Stimulated activated CD8-positive, alpha-beta memory T cell treated with anti-CD3 and anti-CD28 coated beads, Interleukin-2, amount 100 ng/mL, for 1 hour (primary cell): Measurements from ENCODE around the gene NF1.
"Not testable (repeated sequence)": the region's sequence is repeated elsewhere in the genome, so short reads cannot be mapped to it uniquely, and the experiment has no call there.

Experiments
- DNase-seq, 2 donors: peaks; one replicate each; pipeline ENCODE4 v3.0.0-alpha.2; 2020; ENCODE audit warnings: low read depth in 2 of 2

Gene NF1

DNA sequence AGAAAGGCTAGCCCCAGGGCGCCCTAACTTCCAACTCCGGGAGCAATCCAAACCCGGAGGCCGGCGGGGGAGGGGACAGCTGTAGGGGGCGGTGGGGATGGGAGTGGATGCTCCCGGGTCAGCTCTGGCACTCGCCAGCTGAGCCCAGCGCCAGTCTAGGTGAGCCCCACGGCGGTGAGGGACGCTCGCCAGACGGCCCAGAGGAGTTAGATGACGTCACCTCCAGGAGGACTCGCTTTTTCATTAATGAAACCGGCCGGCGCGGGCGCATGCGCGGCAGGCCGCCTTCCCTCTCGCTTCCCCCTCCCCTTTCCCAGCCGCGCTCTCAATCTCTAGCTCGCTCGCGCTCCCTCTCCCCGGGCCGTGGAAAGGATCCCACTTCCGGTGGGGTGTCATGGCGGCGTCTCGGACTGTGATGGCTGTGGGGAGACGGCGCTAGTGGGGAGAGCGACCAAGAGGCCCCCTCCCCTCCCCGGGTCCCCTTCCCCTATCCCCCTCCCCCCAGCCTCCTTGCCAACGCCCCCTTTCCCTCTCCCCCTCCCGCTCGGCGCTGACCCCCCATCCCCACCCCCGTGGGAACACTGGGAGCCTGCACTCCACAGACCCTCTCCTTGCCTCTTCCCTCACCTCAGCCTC is at the start of gene NF1:
Gene NF1 (plus strand): TSS at position 378 of the 636 bp plus-strand sequence. CDS start 333 bp downstream, outside the sequence.
- peak; percentile 66 to 76 for DNase-seq

DNA sequence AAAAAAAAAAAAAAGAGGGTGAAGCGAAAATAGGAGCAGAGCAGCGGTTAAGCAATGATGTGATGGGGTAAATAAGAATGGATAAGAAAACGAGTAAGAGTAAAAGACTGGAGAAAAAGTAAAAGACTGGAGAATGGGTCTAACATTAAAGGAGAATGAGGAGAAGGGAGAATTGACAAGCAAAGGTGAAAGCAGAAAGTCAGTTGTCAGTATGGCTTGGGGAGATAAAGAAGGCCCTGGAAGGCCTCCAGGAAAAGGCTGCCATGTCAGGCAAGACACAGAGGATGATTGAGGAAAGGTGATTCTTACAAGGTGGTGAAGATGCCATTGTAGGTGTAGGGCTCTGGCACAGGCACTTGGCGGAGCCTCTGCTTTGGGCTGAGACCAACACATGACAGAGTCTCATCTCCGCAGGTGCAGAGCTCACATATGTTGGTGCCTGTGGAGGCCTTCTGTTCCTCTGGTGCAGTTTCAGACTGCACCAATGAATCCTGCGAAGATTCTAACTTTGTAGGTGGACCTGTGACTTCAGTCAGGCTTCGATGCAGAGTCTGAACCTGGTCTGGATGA is 47.8 kb upstream of the NF1 start:
- DNase-seq = not testable (repeated sequence)

- no peak for DNase-seq
Measured at GRCh38 chr17:31048142-31048541, 46.6 kb upstream of the NF1 start.

DNA sequence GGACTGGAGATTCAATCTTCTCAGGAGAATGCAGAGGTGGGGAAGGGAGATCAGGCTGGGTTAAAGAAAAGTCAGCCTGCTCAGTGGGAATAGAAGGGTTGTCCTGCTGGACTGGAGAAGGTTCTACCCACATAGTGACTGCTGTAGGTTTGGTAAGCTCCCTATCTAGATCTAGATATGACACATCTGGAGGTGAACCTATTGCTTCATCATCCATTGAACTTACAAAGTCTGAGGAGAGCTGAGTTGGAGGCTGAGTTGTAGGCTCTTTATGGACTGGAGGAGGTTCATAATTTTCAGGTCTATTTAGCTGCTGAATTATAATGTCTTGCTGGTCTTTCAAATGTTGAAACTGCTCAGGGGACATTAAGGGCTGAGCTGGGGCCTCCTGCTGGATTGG is 46.0 kb upstream of the NF1 start:
- DNase-seq = no peak

- no peak for DNase-seq
Measured at GRCh38 chr17:31050948-31051347, 43.8 kb upstream of the NF1 start.

DNA sequence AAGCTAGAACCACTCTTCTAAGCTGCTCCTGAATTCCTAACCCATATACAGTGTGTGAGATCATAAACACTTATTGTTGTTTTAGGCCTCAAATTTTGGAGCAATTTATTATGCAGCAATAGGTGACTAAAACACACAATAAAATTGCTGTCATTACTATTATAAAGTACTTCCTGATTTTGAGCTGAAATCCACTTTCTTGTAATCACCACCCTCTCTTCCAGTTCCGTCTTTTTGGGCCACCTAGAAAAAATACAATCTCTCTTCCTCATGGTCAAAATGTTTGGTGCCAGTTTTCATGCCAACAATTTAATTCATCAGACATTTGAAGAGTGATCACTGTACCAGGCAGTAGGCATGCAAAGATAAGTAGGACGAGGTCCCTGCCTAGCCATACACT is 43.3 kb upstream of the NF1 start:
- DNase-seq = no peak

DNA sequence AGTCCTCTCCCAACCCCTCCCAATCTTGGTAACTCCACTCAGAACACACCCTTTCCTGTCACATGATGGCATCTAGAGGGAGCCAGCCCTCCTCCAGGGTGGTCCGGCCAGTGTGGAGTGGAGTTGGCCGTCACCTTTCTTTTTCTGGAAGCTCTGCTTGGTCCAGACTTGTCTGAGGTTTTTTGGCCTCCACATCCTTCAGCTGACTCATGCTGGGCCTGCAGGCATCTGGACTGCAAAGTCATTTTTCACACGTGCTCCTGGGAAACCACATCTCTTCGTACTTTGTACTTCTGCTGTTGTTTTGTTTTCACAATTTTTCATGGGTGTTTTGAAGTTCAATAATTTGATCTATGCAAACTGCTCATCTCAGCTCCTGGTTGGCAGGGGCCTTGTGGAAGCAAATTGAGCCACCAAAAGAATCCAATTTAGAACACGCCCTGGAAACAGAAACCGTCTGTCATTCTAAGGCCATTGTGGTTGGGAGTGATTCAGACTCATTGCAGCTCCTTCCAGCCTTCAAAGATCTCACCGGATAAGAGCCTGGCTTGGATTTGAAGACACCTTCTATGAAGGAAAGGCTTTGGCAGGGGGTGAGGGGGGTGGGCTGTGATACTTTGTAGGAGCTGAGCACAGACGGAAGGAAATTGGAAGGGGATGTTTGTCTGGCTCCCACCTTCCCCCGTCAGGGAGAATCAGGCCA is 42.4 kb upstream of the NF1 start:
- no peak for DNase-seq

GRCh38 chr17:31053071-31053470 is 41.7 kb upstream of the NF1 start:
- no peak for DNase-seq

- DNase-seq = no peak
Measured at GRCh38 chr17:31054761-31055160, 40.0 kb upstream of the NF1 start.

DNA sequence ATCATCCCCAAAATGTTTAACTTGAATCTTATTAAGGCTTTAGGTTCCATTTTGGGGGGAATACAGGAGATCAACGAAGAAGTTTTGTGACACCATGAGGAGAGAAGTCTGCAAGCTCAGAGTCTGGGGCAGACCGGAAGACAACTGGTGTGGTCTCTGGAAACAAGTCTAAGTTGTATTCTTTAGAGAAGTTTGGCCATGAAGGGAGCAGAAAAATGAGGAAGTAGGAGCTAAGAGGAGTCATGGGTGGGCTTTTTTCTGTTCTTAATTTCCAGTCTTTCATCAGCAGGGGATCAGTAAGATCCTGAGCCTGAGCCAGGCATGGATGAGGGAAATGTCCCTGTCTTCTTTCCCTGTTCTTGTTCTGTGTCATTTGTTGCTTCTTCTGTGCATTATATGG is 35.8 kb upstream of the NF1 start:
- no peak for DNase-seq

GRCh38 chr17:31060791-31061550 is 33.8 kb upstream of the NF1 start:
- no peak for DNase-seq

GRCh38 chr17:31061678-31062077 is 33.1 kb upstream of the NF1 start:
- DNase-seq = no peak

DNA sequence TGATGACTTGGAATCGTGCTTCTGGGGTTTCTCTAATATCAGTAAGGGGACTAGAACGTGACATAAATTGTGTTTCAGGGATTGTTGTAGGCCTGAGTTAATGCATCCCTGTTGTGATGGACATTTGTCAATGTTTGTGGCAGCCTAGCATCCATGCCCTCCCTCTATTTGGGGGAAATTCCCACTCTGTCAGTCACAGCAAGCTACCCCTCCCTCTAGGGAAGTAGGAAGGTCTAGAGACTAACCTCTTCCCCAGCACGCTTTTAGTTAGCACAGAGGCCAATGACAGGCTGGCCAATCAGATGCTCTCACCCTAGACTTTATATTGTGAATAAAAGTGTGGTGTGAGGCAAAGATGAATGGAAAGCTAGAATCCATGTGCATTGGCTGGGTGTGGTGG is 32.4 kb upstream of the NF1 start:
- no peak for DNase-seq

GRCh38 chr17:31064707-31065106 is 30.1 kb upstream of the NF1 start:
- DNase-seq = no peak

- no peak for DNase-seq
Measured at GRCh38 chr17:31067691-31068184, 27.0 kb upstream of the NF1 start.

DNA sequence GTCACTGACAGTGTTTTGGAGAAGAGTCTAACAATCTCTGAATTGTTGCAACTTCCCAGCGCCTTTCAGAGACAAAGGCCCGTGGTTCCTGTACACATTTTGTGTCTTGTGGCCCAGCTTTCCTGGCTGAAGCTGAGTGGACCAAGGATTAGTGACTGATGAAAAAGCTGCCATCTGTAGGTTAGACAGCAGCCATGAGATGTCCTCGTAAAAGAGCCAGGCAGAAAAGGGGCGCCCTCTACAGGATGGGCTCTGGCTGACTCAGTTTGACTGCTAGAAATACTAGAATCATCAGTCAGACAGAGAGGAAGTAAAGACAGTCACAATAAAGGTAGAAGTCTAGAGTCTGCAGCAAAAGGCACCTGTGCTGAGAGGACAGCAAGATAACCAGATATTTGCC is 26.5 kb upstream of the NF1 start:
- peak in 1 of 2 donors; percentile 4 for DNase-seq

- no peak for DNase-seq
Measured at GRCh38 chr17:31072186-31072585, 22.6 kb upstream of the NF1 start.

GRCh38 chr17:31073411-31073810 is 21.4 kb upstream of the NF1 start:
- no peak for DNase-seq

DNA sequence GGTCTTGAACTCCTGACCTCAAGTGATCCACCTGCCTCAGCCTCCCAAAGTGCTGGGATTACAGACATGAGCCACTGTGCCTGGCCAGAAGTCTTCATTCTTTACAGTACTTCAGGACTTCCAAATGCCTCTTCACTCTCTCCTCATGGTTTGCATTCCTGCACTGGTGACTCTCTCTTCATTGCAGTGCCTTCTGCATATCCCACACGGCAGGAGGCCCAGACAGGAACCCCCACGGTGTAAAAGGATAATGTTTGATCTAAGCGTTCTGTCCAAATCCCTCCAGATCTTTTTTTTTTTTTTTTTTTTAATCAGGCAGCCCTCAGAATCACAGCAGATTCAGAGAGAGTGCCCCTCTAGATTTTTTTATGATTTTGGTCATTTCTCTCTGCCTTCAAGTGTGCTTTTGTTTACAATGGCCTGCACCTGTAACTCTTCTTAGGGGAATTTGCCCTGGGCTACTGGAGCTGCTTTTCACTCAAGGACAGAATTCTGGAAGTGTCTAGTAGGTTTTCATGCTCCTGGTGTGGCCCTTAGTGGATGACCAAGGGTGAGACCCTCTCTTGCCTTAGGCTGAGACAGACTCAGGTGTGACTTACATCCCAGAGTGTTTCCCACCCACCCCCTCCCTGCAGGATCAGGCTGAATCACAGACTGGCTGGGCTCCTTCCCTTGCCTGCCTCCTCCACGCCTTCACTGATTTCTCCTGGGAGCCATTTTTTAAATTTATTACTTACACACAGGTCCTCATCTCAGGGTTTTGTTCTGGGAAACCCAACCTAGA is 19.8 kb upstream of the NF1 start:
- no peak for DNase-seq

GRCh38 chr17:31078290-31078689 is 16.5 kb upstream of the NF1 start:
- no peak for DNase-seq

- DNase-seq = no peak
Measured at GRCh38 chr17:31079731-31080130, 15.0 kb upstream of the NF1 start.

DNA sequence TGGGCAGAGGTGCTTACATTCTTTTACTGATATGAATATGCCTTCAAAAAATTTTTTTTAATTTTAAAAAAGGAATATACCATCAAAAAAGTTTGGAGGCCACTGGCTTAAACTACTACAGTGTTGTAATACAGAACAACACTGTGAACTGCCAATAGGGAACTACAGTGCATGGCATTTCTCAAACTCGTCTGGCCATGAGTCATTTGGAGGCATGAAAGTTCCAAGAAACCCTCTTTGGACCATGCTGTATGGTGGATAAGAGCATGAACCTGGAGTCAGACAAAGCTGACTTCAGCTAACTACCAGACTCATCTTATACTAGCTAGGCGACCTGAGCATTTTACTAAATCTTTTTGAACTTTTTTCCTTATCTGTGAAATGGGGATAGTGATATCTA is 9.2 kb upstream of the NF1 start:
- DNase-seq = no peak
